Sigmoid colon (tissue), 4 donors: ENCODE results near the gene PDCL2.

ENCODE experiments used
- EP300 ChIP-seq, 4 donors: sonication (generic); formaldehyde crosslinking; IDR thresholded peaks; one replicate each; pipeline ENCODE4 v1.6.1; 2017; ENCODE audit warnings: antibody characterized with exemption in 4 of 4
- POLR2A ChIP-seq, 2 donors: fragments of 450-650 bp; IDR thresholded peaks; one replicate each; pipeline ENCODE4 v1.6.1; 2016; ENCODE audit warnings: antibody characterized with exemption in 2 of 2, mild to moderate bottlenecking in 2 of 2, moderate library complexity in 2 of 2
- POLR2AphosphoS5 ChIP-seq, 4 donors: sonication (generic); formaldehyde crosslinking; IDR thresholded peaks; one replicate each; pipeline ENCODE4 v1.6.1; 2017; ENCODE audit warnings: antibody characterized with exemption in 4 of 4
- TF ChIP-seq, protein P1 (sequence below), 4 experiments: fragments of 450-650 bp in 3 of 4; fragments of 200-600 bp in 1 of 4; IDR thresholded peaks; one replicate each; pipeline ENCODE4 v1.5.1; 2016 to 2019; ENCODE audit warnings: antibody characterized with exemption in 4 of 4, mild to moderate bottlenecking in 3 of 4, moderate library complexity in 2 of 4

GRCh38 chr4:55524844-55525571, 67.0 kb downstream of the PDCL2 start:
- TF ChIP-seq POLR2AphosphoS5 (IDR thresholded peaks at IDR 0.05): no peak
- TF ChIP-seq, protein P1, sequence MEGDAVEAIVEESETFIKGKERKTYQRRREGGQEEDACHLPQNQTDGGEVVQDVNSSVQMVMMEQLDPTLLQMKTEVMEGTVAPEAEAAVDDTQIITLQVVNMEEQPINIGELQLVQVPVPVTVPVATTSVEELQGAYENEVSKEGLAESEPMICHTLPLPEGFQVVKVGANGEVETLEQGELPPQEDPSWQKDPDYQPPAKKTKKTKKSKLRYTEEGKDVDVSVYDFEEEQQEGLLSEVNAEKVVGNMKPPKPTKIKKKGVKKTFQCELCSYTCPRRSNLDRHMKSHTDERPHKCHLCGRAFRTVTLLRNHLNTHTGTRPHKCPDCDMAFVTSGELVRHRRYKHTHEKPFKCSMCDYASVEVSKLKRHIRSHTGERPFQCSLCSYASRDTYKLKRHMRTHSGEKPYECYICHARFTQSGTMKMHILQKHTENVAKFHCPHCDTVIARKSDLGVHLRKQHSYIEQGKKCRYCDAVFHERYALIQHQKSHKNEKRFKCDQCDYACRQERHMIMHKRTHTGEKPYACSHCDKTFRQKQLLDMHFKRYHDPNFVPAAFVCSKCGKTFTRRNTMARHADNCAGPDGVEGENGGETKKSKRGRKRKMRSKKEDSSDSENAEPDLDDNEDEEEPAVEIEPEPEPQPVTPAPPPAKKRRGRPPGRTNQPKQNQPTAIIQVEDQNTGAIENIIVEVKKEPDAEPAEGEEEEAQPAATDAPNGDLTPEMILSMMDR (IDR thresholded peaks at IDR 0.05): no peak
- TF ChIP-seq EP300 (IDR thresholded peaks at IDR 0.05): no peak
- no peak for TF ChIP-seq POLR2A (IDR thresholded peaks at IDR 0.05)
